ENCODE results near the gene GRB7. TPM values are rescaled to one million over a fixed set of nuclear protein-coding genes. Genes with fewer than 3 reads are reported as not detected.

GRB7 gene
- total RNA-seq, 2 experiments from 2014 or later, result 1.2 TPM; not detected in 1

DNA sequence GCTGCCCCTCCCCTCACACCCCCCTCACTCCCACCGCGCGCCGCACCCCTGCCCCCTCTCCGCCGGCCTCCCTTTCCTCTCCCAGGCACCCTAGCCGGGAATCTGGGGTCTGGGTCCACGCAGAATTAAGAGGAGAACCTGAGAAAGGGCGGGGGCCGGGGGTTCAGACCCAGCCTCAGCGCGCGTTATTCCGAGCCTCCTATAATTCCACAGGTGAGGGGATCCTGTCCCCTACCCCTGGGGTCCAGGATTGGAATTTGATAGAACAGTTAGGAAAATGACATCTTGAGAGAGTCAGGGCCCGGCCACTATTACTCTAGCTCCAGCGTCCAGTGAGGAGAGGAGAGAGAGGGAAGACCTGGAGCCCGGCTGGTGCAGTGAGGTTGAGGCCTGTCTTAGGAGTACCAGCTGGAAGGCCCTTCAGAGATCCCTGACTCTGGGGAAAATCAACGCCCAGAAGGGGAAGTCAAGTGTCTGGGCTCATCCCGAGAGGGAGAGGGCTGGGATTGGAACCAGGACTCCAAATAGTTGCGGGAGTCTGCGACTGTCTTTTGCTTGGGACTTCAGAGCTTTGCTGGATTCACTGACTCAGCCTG is 17.3 kb downstream of the GRB7 start:
- no peak for TF ChIP-seq CTCF (IDR thresholded peaks at IDR 0.05)
- peak; percentile 35 for DNase-seq
- no peaks in the 10 kb centered on the region for H3K9me3 Mint-ChIP-seq
- ATAC-seq, result no peak
- peaks cover 14% of the 10 kb centered on the region for H3K36me3 Mint-ChIP-seq (ENCODE audit: low read depth)
- peak overlapping the region; percentile 90 for H3K27ac Mint-ChIP-seq
- CTCF ChIA-PET, result interaction anchor here (0.7 to 7.0 kb wide), 17 partner anchors 12 to 226 kb away, joined by 3 to 75 read pairs (median 4); partner anchors contain the start of genes IKZF3, MIEN1 and PSMD3
- peaks cover 71% of the 10 kb centered on the region for H3K4me1 Mint-ChIP-seq (ENCODE audit: low read depth)
- no peaks in the 10 kb centered on the region for H3K27me3 Mint-ChIP-seq
- peak overlapping the region; percentile 59 for H3K4me3 Mint-ChIP-seq
- POLR2A ChIA-PET, result interaction anchor here (0.6 to 5.3 kb wide), 22 partner anchors 9 to 378 kb away, joined by 3 to 43 read pairs (median 4); partner anchors contain the start of gene IKZF3
- intact Hi-C loops (cut with micrococcal nuclease), result loop anchor here (5.0 kb wide), 3 partner anchors 37 to 172 kb away; partner anchors contain the start of genes LRRC3C and ORMDL3

DNA sequence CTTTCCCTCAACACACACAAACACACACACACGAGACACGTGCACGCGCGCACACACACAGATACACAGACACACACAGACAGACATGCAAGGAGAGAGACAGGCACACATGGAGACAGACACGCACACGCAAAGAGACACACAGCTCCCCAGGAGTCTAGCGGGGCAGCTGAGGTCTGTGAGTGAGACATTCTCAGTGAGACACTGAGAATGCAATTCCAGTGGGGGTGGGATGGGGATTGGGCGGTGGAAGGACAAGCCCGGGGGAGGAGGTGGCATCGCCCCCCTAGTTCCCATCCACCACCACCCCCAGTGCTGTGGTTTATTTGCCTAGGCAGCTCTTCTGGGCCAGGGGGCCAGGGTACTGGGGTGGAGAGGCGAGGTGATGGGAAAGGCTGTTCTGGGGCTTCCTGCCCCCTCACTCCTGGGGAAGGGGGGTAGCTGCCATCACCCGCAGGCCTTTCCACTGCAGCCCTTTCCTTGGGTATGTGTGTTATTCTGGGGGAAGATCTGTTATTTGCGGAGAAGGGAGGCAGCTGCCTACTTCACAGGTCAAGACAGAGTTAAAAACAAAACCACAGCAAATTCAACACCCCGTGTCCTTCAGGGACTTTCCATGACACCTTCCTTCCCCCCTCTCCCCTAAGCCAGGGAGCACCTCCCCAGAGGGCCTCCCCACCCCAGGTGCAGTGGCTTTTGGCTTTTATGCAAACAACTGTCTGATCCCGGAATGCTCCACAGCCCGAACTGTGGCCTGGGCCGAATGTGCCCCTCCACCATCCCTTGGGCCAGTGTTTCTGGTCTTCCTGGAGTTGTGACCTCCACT is 18.0 kb downstream of the GRB7 start:
- TF ChIP-seq CTCF (IDR thresholded peaks at IDR 0.05), result no peak
- ATAC-seq, result peak; percentile 5
- H3K27ac Mint-ChIP-seq, result peak overlapping the region; percentile 90
- H3K36me3 Mint-ChIP-seq (ENCODE audit: low read depth), result peaks cover 17% of the 10 kb centered on the region
- intact Hi-C loops (cut with micrococcal nuclease), result loop anchor here (5.0 kb wide), 2 partner anchors 37 to 172 kb away; partner anchors contain the start of genes LRRC3C and ORMDL3
- POLR2A ChIA-PET, result interaction anchor here (0.6 to 5.3 kb wide), 20 partner anchors 10 to 343 kb away, joined by 3 to 43 read pairs (median 4); partner anchors contain the start of genes IKZF3 and MIEN1
- peaks cover 74% of the 10 kb centered on the region for H3K4me1 Mint-ChIP-seq (ENCODE audit: low read depth)
- DNase-seq, result peak; percentile 75
- CTCF ChIA-PET, result interaction anchor here (0.9 to 7.0 kb wide), 15 partner anchors 11 to 225 kb away, joined by 3 to 75 read pairs (median 4); partner anchors contain the start of genes IKZF3, MIEN1 and PSMD3
- no peaks in the 10 kb centered on the region for H3K9me3 Mint-ChIP-seq
- H3K27me3 Mint-ChIP-seq, result no peaks in the 10 kb centered on the region
- H3K4me3 Mint-ChIP-seq, result peak overlapping the region; percentile 59

DNA sequence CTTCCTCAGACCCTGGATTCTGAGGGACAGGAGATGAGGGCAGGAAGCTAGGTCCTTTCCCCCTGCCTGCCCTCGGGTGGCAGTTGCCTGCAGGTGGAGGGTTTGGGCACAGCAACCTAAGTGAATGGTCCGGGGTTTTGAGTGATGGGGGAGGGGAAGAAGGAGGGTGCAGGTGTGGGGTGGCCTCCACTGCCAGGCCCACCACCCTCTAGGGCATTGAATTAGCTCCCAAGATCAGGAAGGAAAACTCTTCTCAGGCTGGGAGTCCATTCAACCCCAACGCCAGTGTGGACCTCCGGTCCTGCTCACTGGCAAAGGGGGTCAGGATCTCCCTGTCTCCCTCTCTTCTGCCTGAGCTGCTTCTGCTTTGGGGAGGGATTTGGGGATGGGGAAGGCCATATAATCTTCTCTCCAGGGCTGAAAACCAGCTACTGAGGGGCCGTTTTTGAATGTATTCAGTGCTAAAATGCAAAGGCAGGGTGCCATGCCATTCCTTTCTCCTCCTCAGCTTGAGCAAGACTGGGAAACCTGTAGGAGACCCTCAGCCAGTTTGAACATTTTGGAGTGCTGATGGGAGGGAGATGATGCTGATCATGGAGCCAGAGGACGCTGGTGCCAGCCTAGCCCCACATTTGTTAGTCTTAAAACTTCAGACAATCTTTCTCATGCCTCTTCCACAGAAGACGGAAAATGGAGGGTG is 18.8 kb downstream of the GRB7 start:
- Mint-ChIP-seq H3K4me1 (ENCODE audit: low read depth) (peaks cover 79% of the 10 kb centered on the region), H3K4me3 (peak overlapping the region; percentile 59), H3K36me3 (ENCODE audit: low read depth) (peaks cover 22% of the 10 kb centered on the region), H3K9me3 (no peaks in the 10 kb centered on the region), H3K27ac (peak overlapping the region; percentile 90), H3K27me3 (no peaks in the 10 kb centered on the region)
- intact Hi-C loops (cut with micrococcal nuclease), result loop anchor here (5.0 kb wide), 2 partner anchors 36 to 171 kb away; partner anchors contain the start of genes LRRC3C and ORMDL3
- ATAC-seq (no peak), DNase-seq (peak; percentile 11)
- TF ChIP-seq CTCF (IDR thresholded peaks at IDR 0.05), result no peak
- CTCF ChIA-PET, result interaction anchor here (0.9 to 7.0 kb wide), 10 partner anchors 10 to 224 kb away, joined by 3 to 75 read pairs (median 7); partner anchors contain the start of genes IKZF3, MIEN1 and PSMD3
- POLR2A ChIA-PET, result interaction anchor here (0.6 to 5.3 kb wide), 16 partner anchors 9 to 170 kb away, joined by 3 to 43 read pairs (median 6); partner anchors contain the start of genes IKZF3 and MIEN1

- ATAC-seq, result no peak
- DNase-seq, result peak; percentile 3
- POLR2A ChIA-PET, result interaction anchor here (1.6 to 5.3 kb wide), 8 partner anchors 13 to 105 kb away, joined by 4 to 43 read pairs (median 21); partner anchors contain the start of gene IKZF3
- Mint-ChIP-seq H3K27ac (peak overlapping the region; percentile 88), H3K9me3 (no peaks in the 10 kb centered on the region), H3K27me3 (no peaks in the 10 kb centered on the region), H3K36me3 (ENCODE audit: low read depth) (peaks cover 27% of the 10 kb centered on the region), H3K4me3 (no peak overlapping the region), H3K4me1 (ENCODE audit: low read depth) (peaks cover 79% of the 10 kb centered on the region)
- intact Hi-C loops (cut with micrococcal nuclease), result loop anchor here (5.0 kb wide), 2 partner anchors 35 to 170 kb away; partner anchors contain the start of genes LRRC3C and ORMDL3
- CTCF ChIA-PET, result interaction anchor here (1.0 to 5.0 kb wide), 4 partner anchors 29 to 136 kb away, joined by 3 to 75 read pairs (median 9); partner anchors contain the start of gene IKZF3
- no peak for TF ChIP-seq CTCF (IDR thresholded peaks at IDR 0.05)
Measured at GRCh38 chr17:39757176-39757662, 19.5 kb downstream of the GRB7 start.
